HG03432 (cell line): ENCODE results near the gene CCDC85C.
"Not testable (repeated sequence)": the region's sequence is repeated elsewhere in the genome, so short reads cannot be mapped to it uniquely, and the experiment has no call there.

ENCODE experiments used
- ATAC-seq: cut with Tn5 transposase; IDR thresholded peaks from one replicate; pipeline ENCODE4 v1.9.1; 2021; ENCODE audit warnings: mild to moderate bottlenecking, moderate library complexity; ENCODE audit not compliant: unreplicated experiment

The CCDC85C gene

GRCh38 chr14:99603471-99604277, at the start of gene CCDC85C:
Gene CCDC85C, minus strand, starts transcription at chr14:99604207. Its CDS starts 248 bp downstream, at chr14:99603959.
- peak; percentile 6 for ATAC-seq

GRCh38 chr14:99651953-99652746, 48.1 kb upstream of the CCDC85C start:
- ATAC-seq: no peak

GRCh38 chr14:99650189-99650588, 46.2 kb upstream of the CCDC85C start:
- no peak for ATAC-seq

GRCh38 chr14:99649643-99650042, 45.6 kb upstream of the CCDC85C start:
- no peak for ATAC-seq

- ATAC-seq: no peak
Observed at GRCh38 chr14:99649219-99649618, 45.2 kb upstream of the CCDC85C start.

- no peak for ATAC-seq
Observed at GRCh38 chr14:99648027-99648784, 44.2 kb upstream of the CCDC85C start.

- no peak for ATAC-seq
Observed at GRCh38 chr14:99647411-99647810, 43.4 kb upstream of the CCDC85C start.

- no peak for ATAC-seq
Observed at GRCh38 chr14:99645545-99646505, 41.8 kb upstream of the CCDC85C start.

- ATAC-seq: no peak
Observed at GRCh38 chr14:99644723-99645544, 40.9 kb upstream of the CCDC85C start, which contains the start of gene HHIPL1. Gene HHIPL1, plus strand, starts transcription at chr14:99645129. Its CDS starts 79 bp downstream, at chr14:99645208.

- ATAC-seq: no peak
Observed at GRCh38 chr14:99644035-99644587, 40.1 kb upstream of the CCDC85C start.

- no peak for ATAC-seq
Observed at GRCh38 chr14:99643343-99643742, 39.3 kb upstream of the CCDC85C start.

- ATAC-seq: not testable (repeated sequence)
Observed at GRCh38 chr14:99642771-99643170, 38.8 kb upstream of the CCDC85C start.

GRCh38 chr14:99637624-99638023, 33.6 kb upstream of the CCDC85C start:
- no peak for ATAC-seq

GRCh38 chr14:99636487-99636886, 32.5 kb upstream of the CCDC85C start:
- ATAC-seq: no peak

GRCh38 chr14:99635116-99635515, 31.1 kb upstream of the CCDC85C start:
- ATAC-seq: no peak

- no peak for ATAC-seq
Observed at GRCh38 chr14:99634443-99634842, 30.4 kb upstream of the CCDC85C start.

- no peak for ATAC-seq
Observed at GRCh38 chr14:99633918-99634317, 29.9 kb upstream of the CCDC85C start.

GRCh38 chr14:99633141-99633540, 29.1 kb upstream of the CCDC85C start:
- ATAC-seq: no peak
